GM18508 (cell line): ENCODE results near the gene FBXW10B.
"Not testable (repeated sequence)": the region's sequence is repeated elsewhere in the genome, so short reads cannot be mapped to it uniquely, and the experiment has no call there.

Source experiments
- ATAC-seq: cut with Tn5 transposase; IDR thresholded peaks from one replicate; pipeline ENCODE4 v1.9.1; 2021; ENCODE audit warnings: moderate number of reproducible peaks; ENCODE audit not compliant: insufficient read depth, unreplicated experiment

The FBXW10B gene

DNA sequence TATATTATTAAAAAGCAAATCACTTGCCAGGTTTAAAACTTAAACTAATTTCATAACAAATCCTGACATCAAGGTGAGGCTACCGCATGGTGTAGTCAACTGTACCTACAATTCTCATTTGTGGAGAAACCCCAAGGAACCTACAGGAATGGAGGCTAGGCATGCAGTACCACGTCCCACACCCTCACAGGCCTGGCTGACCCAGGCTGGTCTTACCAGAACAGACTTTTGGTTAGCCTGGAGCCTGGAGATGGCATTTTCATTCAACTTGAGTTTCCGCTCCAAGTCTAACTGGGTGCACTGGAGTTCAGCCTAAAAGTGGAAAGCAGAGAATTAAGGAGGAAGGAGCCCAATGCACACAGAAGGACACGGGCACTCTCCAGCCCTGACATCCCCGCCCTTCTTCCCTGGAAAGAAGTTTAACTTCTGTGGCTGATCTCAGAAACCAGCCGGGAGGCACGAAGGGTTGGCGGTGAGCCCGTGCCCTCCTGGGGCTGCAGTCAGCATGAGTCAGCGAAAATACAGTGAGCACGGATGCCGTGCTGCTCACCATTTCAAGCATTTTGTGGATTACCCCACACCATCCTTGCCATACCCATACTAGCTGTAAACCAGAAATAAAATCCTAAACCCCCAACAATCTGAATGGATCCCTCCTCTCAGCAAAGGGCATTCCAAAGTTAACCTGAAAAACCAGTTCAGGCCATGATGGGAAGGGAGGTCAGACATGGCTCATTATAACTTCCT lies 23.2 kb upstream of the FBXW10B start:
- not testable (repeated sequence) for ATAC-seq

DNA sequence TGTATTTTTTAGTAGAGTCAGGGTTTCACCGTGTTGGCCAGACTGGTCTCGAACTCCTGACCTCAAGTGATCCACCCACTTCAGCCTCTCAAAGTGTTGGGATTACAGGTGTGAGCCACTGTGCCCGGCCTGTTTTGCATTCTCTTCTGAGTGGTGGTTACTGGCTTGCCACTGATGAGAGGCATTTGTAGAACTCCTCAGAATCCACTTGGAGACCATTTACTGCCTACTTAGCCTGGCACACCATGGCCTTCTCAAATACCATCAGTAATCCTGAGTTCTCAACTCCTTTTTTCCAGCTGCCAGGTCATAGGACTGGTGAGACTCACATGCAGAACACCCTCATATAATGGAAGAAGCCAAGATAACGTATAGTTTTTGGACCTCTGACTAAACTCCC lies 22.5 kb upstream of the FBXW10B start:
- not testable (repeated sequence) for ATAC-seq

DNA sequence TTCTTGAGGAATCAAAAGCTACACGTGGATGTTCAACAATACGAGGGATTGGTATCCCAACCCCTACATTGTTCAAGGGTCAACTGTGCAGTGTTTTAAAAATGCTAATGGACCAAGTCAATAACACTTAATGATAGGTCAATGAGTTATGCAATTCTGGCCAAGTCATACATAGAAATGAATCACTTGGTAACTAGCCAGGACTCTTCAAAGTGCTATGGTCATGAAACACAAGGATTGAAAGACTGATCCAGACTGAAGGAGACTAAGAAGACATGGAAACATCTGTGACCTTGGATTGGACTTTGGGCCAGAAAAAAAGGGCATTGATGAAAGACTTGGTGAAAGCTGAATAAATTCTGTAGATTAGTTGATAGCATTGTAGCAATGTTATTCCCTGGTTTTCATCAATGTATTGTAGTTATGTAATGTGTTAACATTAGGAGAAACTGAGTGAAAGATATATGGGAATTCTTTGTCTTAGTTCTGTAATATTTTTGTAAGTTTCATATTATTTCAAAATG lies 11.5 kb upstream of the FBXW10B start:
- ATAC-seq = not testable (repeated sequence)

DNA sequence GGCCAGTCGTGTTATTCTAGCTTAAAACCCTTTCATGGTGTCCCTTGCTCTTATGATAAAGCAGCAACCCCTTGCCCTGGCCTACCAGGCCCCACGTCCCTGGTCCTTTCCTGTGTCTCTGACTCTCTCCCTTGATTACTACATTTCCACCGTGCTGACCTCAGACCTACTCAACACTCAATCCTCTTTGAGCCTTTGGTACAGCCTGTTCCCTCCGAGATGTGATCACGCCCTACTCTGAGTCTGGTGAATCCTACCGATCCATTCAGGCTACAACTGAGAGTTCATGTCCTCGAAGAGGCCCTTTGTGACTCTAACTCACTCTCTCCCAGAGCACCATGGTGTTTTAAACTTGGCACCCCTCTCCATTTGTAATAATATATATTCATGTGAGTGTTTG lies 10.5 kb upstream of the FBXW10B start:
- not testable (repeated sequence) for ATAC-seq

DNA sequence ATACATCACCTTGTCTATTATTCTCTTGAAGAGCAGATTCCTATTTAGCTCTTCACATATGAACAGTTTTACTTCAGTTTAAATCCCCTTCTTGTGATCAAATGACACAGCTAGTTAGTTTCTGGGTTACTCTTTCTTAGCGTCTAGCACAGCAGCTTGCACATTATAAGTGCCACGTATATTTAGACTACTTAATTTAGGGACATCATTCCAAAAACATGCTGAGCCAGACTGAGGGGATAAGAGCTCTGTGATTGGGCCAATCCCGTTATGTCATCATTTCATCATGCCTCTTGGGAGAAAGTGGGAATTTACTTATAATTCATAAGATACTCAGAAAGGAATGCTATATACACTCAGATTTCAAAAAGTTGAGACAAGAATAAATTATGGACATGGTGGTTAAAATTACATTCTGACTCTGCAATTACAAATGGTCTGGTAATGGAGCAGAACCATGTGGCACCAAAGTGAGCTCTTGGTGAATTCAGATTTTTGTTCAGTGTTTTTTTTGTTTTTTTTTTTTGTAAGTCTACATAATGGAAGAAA lies 4.2 kb upstream of the FBXW10B start:
- ATAC-seq = not testable (repeated sequence)

DNA sequence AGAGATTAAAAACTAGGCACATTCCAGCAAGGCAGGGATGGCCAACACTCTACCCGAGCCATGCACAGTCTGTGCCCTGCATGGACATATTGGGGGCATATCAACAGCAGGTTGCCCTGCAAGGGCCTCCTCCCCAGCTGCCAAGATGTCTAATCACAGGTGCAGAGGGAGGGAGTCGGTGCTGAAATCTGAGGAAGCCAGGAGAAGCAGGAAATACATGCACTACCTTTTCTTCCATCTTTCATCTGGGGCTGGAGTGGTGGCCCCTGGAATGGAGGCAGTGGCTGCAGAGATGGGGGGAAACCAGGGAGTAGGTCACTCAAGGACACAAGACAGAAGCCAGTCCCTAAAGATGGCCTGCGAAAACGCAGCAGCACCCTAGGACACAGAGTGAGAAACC lies 3.8 kb upstream of the FBXW10B start:
- not testable (repeated sequence) for ATAC-seq

DNA sequence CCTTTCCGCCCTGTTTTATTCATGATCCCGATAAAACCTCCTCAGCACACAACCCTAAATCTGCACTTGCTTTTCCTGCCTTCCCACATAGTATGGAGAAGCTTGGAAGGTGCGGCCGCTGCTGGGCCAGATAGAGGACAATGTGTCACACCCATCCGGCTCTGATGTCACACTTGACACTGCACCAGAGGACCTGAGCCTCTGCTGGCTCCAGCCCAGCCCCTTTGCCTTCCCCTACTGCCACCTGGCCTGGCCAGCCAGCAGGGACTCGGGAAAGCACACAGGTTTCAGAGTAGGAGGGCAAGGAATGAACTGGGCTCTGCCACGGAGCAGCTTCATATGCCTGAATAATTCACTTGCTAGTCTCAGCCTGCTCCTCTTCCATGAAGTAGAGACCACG lies 2.6 kb upstream of the FBXW10B start:
- ATAC-seq = not testable (repeated sequence)

DNA sequence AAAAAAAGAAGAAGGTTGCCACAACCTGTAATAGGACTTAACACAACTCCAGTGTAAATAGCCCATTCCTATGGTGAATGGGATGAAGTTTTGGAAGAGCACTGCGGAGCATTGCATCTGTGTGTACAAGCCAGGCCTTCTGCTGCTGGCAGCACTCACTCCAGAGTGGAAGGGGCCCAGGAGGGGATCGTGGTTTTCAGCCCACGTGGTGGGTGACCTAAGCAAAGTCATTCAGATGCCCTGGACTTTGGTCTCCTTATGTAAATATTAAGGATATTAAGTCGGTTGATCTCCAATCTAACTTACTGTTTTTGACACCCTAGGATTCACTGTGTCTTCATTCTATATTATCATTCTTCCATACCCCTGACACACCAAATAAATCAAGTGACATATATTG lies 2.7 kb downstream of the FBXW10B start:
- ATAC-seq = not testable (repeated sequence)

DNA sequence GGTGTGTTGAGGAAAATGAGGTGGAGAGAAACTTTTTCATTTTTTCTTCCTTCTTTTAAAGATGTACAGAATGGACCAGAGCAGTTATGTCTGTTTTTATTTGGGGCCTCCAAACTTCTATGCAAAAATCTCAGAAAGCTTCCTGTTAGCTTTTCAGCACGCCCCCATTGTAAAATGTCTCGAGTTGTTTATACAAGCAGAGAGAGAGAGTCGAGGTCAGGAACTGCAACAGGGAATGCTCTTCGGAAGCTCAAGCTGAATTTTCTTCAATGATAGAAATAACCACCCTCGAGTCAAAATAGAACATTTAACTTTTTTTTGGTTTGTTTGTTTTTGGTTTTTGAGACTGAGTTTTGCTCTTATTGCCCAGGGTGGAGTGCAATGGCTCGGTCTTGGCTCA lies 3.7 kb downstream of the FBXW10B start:
- not testable (repeated sequence) for ATAC-seq

DNA sequence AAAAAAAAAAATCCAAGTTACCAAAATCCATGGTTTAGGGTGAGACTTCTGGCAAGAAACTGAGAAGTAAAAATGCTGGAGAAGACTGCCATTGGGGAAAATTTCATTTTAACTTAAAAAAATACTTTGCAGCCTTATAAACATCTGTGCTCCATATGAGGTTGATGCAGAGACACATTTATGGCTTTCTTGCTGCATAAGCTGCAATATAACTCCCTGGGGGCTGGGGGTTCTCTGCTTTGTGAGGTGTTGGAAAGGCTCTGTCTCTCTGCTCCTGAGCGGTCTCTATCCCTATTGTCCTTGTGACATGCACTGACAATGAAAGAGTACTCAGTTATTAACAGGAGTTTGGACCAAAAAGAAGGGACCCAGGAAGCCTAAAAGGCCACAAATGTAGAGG lies 6.4 kb downstream of the FBXW10B start:
- not testable (repeated sequence) for ATAC-seq

DNA sequence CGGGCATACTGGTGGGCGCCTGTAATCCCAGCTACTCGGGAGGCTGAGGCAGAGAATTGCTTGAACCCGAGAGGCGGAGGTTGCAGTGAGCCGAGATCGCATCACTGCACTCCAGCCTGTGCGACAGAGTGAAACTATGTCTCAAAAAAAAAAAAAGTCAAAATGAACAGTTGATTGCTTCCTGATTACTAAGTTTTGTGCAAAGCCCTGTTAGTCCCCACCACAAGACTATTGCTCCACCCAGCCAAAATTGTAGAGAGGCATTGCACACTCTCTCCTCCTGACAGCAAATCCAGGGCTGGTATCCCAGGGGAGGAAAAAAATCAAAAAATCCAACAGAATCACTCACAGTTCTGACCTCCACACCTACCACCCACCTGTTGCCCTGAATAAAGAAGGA lies 26.5 kb downstream of the FBXW10B start:
- ATAC-seq = not testable (repeated sequence)

DNA sequence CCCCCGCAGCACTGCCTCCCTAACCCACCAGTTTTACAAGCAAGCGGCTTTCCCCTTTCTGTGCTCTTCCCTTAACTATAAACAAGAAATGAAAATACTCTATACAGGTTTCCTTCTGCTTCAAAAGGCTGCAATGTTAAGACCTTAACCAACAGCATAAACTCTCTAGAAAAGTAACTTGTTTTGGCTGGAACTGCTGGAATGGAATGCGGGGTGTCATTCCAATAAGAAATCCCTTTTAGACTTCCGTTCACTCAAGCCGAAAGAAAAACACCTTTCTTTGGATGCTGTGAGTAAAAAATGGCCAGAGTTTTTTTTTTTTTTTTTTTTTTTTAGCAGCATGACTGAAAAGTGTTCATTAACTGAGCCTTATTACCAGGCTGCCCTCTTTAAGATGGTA lies 27.5 kb downstream of the FBXW10B start:
- ATAC-seq = not testable (repeated sequence)

DNA sequence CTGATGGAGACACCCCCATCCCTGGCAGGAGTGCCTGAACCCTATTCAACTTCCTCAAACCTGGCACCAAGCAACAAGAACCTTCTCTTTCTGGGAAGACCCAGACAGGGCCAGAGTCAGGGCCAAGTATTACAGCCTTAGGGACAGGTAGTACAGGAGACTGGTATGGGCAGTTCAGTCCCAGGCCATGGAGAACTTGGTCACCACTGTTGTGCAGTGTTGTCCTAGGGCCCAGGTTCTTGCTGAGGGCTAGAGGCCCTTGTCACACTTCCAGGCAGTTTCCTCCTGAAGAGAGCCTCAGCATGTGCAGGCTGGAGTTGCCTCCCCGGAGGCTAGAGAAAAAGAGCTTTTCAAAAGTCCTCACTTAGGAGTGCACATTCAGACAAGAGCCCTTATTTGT lies 28.7 kb downstream of the FBXW10B start:
- not testable (repeated sequence) for ATAC-seq

DNA sequence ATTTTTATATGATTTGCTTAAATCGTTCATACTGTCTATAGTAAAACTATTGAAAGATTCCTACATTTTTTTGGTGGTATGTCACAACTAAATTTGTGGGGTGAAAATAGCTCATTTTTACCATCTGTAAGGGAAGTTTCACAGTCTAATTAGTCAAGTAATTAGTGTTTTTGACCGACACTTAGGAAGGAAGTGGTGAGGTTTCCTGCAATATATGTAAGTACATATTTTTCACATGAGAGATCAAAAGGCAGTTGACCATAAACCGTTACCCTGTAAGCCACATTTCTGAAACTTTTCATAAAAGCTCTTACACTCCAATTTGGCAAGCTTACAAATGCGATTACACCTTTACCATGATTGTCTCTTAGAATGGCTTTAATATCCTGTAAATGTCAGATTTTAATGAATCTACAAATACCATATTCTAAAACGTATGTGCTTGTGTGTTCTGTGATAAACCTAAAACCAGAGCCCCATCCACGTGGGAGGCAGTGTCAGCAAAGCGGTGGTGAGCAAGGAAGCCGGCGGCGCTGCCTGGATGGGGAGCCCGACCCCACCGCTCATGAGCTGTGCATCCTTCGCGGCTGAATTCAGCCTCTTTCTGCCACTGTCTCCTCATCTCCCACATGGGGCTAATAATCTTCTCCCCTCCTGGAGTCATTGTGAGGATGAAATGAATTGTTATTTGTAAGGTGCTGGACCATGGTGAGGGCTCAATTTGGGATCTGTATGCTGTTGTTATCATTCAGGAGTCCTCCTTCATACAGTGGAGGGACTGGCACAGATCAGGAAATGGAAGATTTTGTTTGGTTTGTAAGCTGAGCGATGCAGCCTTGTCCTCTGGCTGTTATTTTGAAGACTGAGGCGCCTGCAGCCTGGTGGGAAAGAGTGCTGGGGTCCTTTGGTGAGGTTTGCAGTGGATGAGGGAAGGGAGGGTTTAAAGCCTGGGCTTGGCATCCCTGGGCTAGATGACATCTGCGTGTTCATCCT lies 29.7 kb downstream of the FBXW10B start:
- ATAC-seq = not testable (repeated sequence)

DNA sequence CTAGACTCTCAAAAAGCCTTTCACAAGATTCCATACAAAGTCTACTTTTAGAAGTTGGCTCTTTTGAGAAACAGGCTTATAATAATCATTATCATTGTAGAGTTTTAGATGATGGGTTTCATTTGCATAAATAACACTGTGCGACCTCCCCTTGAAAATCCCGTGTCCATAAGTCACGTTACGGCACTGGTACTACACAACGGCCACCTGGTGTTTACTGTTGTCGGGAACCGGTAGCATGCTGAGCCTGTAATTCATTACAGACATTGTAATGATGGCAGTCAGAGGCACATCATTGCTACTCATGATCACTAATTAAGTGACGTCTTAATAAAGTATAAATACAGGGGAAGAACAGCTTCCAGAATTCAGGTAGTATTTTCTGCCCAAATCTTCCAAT lies 31.5 kb downstream of the FBXW10B start:
- not testable (repeated sequence) for ATAC-seq

DNA sequence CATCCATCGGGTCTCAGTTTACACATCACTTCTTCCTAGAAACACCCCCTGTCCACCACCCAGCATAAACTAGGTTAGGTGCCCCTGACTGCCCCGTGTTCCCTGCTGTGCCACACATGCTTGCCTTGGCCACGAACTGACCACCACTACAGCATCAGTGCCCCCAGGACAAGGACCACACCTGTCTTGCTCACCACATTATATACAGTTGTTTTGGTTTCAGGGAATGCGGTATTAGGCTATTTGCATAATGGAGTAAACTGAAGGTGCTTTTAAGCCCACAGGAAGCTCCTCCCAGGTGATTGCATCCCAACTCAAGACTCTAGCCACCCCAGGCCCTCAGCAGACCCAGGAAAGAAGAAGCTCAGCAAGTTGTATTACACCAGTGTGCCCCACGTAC lies 36.2 kb downstream of the FBXW10B start:
- ATAC-seq = not testable (repeated sequence)

DNA sequence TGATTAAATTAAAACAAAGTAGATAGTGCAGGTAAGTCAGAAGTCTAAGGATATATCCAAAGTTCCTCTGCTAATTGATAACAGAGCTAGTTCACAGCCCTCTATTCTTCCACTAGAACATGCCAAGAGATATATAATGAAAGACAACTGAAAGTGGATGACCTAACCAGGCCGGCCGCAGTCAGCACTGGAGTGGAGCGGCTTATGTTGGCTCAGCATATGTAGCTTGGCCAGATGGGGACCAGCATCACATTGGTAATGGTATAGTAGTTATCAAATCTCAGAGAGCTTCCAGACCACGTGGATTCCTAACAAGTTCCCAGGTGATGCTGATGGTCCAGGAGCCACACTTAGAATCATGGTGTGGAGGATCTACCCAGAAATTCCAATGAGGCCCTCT lies 38.0 kb downstream of the FBXW10B start:
- not testable (repeated sequence) for ATAC-seq

DNA sequence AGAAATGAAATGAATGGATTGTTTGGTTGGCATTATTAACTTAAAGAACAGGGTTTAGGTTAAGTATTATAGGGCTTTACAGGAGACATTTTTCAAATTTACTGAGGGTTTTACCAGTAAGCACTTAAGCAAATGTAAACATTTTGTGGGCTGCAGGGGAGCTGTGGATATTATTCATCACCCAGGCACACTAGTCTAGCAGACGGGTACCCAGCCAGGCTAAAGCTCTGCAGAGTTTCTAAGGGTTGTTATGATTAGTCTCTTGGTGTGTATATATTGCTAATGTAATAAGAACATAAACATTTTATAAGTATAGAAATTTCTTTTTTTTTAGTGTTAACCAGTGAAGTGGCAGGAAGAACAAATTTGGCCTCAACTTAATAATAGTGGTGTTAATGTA lies 42.7 kb downstream of the FBXW10B start:
- ATAC-seq = not testable (repeated sequence)

DNA sequence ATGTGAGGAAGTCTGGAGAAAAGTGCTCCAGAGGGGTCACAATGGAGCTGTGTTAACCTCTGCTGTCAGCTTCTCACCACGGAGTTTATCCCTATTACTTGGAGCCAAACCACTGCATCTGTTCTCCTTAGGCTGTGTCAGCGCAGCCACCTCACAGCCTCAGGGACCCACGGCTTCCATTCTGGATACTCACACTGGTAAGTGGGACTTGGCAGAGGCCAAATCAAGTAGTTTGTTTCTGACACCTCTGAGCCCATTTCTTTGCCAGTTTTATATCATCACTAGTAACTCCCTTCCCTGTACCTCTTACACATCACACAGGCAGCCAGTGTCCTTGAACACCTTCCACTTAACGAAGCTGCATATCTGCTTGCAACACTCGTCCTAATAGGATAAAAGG lies 44.8 kb downstream of the FBXW10B start:
- ATAC-seq = not testable (repeated sequence)

DNA sequence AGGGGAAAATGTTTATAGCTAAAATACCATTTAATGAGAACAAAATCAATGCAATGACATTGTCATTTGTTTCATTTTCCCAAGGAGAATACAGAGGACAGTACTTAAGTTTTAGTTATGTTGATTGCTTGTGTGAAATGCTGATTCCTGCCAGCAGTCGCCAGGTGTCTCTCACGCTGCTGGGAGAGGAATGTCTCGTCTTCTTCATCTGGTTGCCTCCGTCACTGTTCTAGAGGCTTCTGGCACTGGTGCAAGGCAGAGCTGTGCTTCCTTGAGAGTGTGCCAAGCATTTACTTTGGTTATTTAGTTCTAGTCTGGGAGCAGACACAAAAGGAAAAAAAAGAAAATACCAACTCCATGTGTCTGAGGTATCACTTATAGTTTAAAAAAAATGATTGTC lies 45.6 kb downstream of the FBXW10B start:
- ATAC-seq = not testable (repeated sequence)
